Adrenal gland (tissue), 12 donors: Measurements from ENCODE around the gene MMP15. TPM values are rescaled to one million over a fixed set of nuclear protein-coding genes. Genes with fewer than 3 reads are reported as not detected.

Experiments used
- DNase-seq, 7 donors: peaks; one replicate each; pipeline ENCODE4 v3.0.0-alpha.2; 2019 to 2020
- H3K27ac ChIP-seq, 5 donors: fragments of 200-600 bp; sonication (generic) in 4 of 5; 1 replicate in 3 of 5; 2 replicates in 2 of 5; pipeline versions ENCODE4 v1.5.1 to v1.8.0; 2016 to 2020; ENCODE audit warnings: mild to moderate bottlenecking in 1 of 5
- H3K27me3 ChIP-seq: fragments of 200-600 bp; 2 replicates; pipeline ENCODE4 v1.8.0; 2021
- H3K36me3 ChIP-seq, 2 donors: fragments of 200-600 bp; replicated peaks in 1 of 2; 1 replicate in 1 of 2; 2 replicates in 1 of 2; pipeline versions ENCODE4 v1.5.1 to v1.8.0; 2018 to 2022
- H3K4me1 ChIP-seq, 2 donors: fragments of 200-600 bp; replicated peaks in 1 of 2; 1 replicate in 1 of 2; 2 replicates in 1 of 2; pipeline versions ENCODE4 v1.5.1 to v1.8.0; 2018 to 2021
- H3K4me3 ChIP-seq, 4 donors: fragments of 200-600 bp; sonication (generic) in 3 of 4; one replicate each; pipeline ENCODE4 v1.5.1; 2016 to 2018
- H3K9me3 ChIP-seq, 3 donors: fragments of 200-600 bp; sonication (generic) in 1 of 3; replicated peaks in 1 of 3; 1 replicate in 2 of 3; 2 replicates in 1 of 3; pipeline versions ENCODE4 v1.5.1 to v1.8.0; 2016 to 2021
- CTCF ChIP-seq, 6 experiments: fragments of 450-650 bp in 4 of 6; fragments of 200-600 bp in 2 of 6; sonication (generic) in 1 of 6; IDR thresholded peaks; 1 replicate in 5 of 6; 2 replicates in 1 of 6; pipeline versions ENCODE4 v1.5.1 to v1.8.0; 2016 to 2021; ENCODE audit warnings: antibody characterized with exemption in 6 of 6, mild to moderate bottlenecking in 2 of 6, moderate library complexity in 1 of 6
- POLR2A ChIP-seq, 2 donors: fragments of 450-650 bp; IDR thresholded peaks; one replicate each; pipeline ENCODE4 v1.6.1; 2017; ENCODE audit warnings: antibody characterized with exemption in 2 of 2, mild to moderate bottlenecking in 2 of 2, moderate library complexity in 1 of 2
- WGBS, 4 donors: extraction: QIAGEN DNeasy Blood & Tissue Kit in 2 of 4; methylation state at CpG; one replicate each; pipeline versions ENCODE4 v1.1.5 to v1.1.7; 2013 to 2017; 5-methylcytosine and 5-hydroxymethylcytosine counted together
- intact Hi-C, 2 donors: fragments of 100-400 bp; cut with DNase I; formaldehyde crosslinking; loops; one replicate each; pipeline versions ENCODE4 v1.14.1 to v1.15.0; 2022 to 2023
- polyA plus RNA-seq, 3 donors: library from polyadenylated mRNA; stranded (reverse); fragments of 200-250 nt in 2 of 3; fragments of 350-450 nt in 1 of 3; fragmentation: Illumina TruSeq in 1 of 3; extraction: RNeasy Lipid Tissue Mini Kit (QIAGEN cat#74804) in 1 of 3; gene quantifications; one replicate each; pipeline ENCODE4 v1.2.3, GENCODE V29; 2013 to 2014
- total RNA-seq, 9 donors: library from RNA; depleted of rRNA in 4 of 9; stranded (reverse); fragments of >200 nt in 4 of 9; fragments of 120-200 nt in 1 of 9; fragmentation: NEBNext Ultra II Directional in 1 of 9; extraction: Animal tissue kit (Norgen Biotek cat#: 25700) in 1 of 9; gene quantifications; one replicate each; pipeline versions ENCODE4 v1.1.0 to v1.2.4, GENCODE V29; 2013 to 2023
- donor health status: healthy with polysubstance abuse.
- donor health status: Bipolar disorder and iron deficiency.
- donor health status: DM: yes; HTN: yes; CAD: no.
- donor health status: DM: no; HTN: no; CAD: no.
- donor health status: DM: no; HTN: no; CAD: no.
- donor health status: DM: yes; HTN: yes; CAD: no.

The MMP15 gene
- total and polyA plus RNA-seq, 12 donors = 2.5 to 11.4 (median 7.2) TPM

GRCh38 chr16:58030136-58030840 lies 4.7 kb downstream of the MMP15 start:
- no peak for TF ChIP-seq POLR2A (IDR thresholded peaks at IDR 0.05)
- TF ChIP-seq CTCF (IDR thresholded peaks at IDR 0.05) = no peak
- no peak for DNase-seq
- Histone ChIP-seq H3K9me3 (no peaks in the 10 kb centered on the region), H3K27me3 (no peaks in the 10 kb centered on the region), H3K36me3 (no peaks in the 10 kb centered on the region), H3K4me3 (no peak overlapping the region), H3K27ac (no peak overlapping the region), H3K4me1 (peaks cover 8 to 49% of the 10 kb centered on the region in 2 donors)
- intact Hi-C loops = no loop called here
- 88 to 96% (median 92%) methylated on average over 5 to 11 of the region's 11 CpGs for WGBS, 4 donors

GRCh38 chr16:58031016-58031800 lies 5.7 kb downstream of the MMP15 start:
- TF ChIP-seq POLR2A (IDR thresholded peaks at IDR 0.05) (no peak), CTCF (IDR thresholded peaks at IDR 0.05) (no peak)
- no peaks in the 10 kb centered on the region for H3K9me3 ChIP-seq
- WGBS, 4 donors = 62 to 71% (median 67%) methylated on average over 12 to 14 of the region's 14 CpGs
- no peak for DNase-seq
- peaks cover 6 to 47% of the 10 kb centered on the region in 2 donors for H3K4me1 ChIP-seq
- no peaks in the 10 kb centered on the region for H3K27me3 ChIP-seq
- no peak overlapping the region for H3K27ac ChIP-seq
- H3K4me3 ChIP-seq = no peak overlapping the region
- no peaks in the 10 kb centered on the region for H3K36me3 ChIP-seq
- intact Hi-C loops = no loop called here

- WGBS, 4 donors = 21 to 35% (median 23%) methylated on average over 4 to 15 of the region's 15 CpGs; no CpG with 5 or more reads in 1 of the 4 donors
- H3K4me1 ChIP-seq = peaks cover 0 to 32% of the 10 kb centered on the region in 2 donors
- H3K9me3 ChIP-seq = no peaks in the 10 kb centered on the region
- no peak overlapping the region for H3K4me3 ChIP-seq
- H3K27me3 ChIP-seq = no peaks in the 10 kb centered on the region
- TF ChIP-seq CTCF (IDR thresholded peaks at IDR 0.05) (no peak), POLR2A (IDR thresholded peaks at IDR 0.05) (no peak)
- intact Hi-C loops = no loop called here
- no peaks in the 10 kb centered on the region for H3K36me3 ChIP-seq
- DNase-seq = peak; percentile 58 to 76 (median 71)
- H3K27ac ChIP-seq = peak overlapping the region in 1 of 5 donors; percentile 26
Measured at GRCh38 chr16:58032710-58033293, 7.2 kb downstream of the MMP15 start.

GRCh38 chr16:58034128-58034685 lies 8.7 kb downstream of the MMP15 start:
- H3K4me1 ChIP-seq = peaks cover 0 to 22% of the 10 kb centered on the region in 2 donors
- H3K9me3 ChIP-seq = no peaks in the 10 kb centered on the region
- no peaks in the 10 kb centered on the region for H3K27me3 ChIP-seq
- H3K4me3 ChIP-seq = no peak overlapping the region
- no peak overlapping the region for H3K27ac ChIP-seq
- intact Hi-C loops = no loop called here
- TF ChIP-seq CTCF (IDR thresholded peaks at IDR 0.05) = no peak
- no peak for TF ChIP-seq POLR2A (IDR thresholded peaks at IDR 0.05)
- DNase-seq = no peak
- WGBS, 4 donors = 89 to 92% (median 91%) methylated on average over 12 to 14 of the region's 14 CpGs
- H3K36me3 ChIP-seq = no peaks in the 10 kb centered on the region
